GM12878 (cell line): Measurements from ENCODE around the gene LDLRAD3.

Experiments
- IKZF1 ChIP-seq: fragments of 450-650 bp; conservative IDR thresholded peaks from 2 replicates; pipeline ENCODE4 v1.6.1; 2017; ENCODE audit warnings: antibody characterized with exemption, mild to moderate bottlenecking
- KDM1A ChIP-seq: fragments of 200-600 bp; sonication (generic); IDR thresholded peaks from 2 replicates; pipeline ENCODE4 v1.6.1; 2016; ENCODE audit warnings: borderline replicate concordance
- POLR2A ChIP-seq: IDR thresholded peaks from 2 replicates; pipeline ENCODE4 v1.6.1; 2011; ENCODE audit warnings: low read depth, mild to moderate bottlenecking, low read length
- YY1 ChIP-seq: IDR thresholded peaks from 2 replicates; pipeline ENCODE4 v1.6.1; 2011; ENCODE audit warnings: low read depth, mild to moderate bottlenecking, low read length
- ZNF207 ChIP-seq: fragments of 450-650 bp; IDR thresholded peaks from 2 replicates; pipeline ENCODE4 v1.6.1; 2014; ENCODE audit warnings: antibody characterized with exemption, mild to moderate bottlenecking, borderline replicate concordance
- ZNF274 ChIP-seq: IDR thresholded peaks from one replicate; pipeline ENCODE4 v1.8.0; 2011; ENCODE audit not compliant: insufficient read length, insufficient read depth
- TF ChIP-seq, protein P1 (sequence below), 3 experiments: IDR thresholded peaks in 2 of 3; conservative IDR thresholded peaks in 1 of 3; 2 replicates each; pipeline ENCODE4 v1.5.1; 2011; ENCODE audit warnings: low read depth in 3 of 3, low read length in 3 of 3, mild to moderate bottlenecking in 3 of 3, control low read depth in 2 of 3, moderate library complexity in 2 of 3, inconsistent platforms in 1 of 3, mixed read lengths in 1 of 3; ENCODE audit not compliant: control insufficient read depth in 2 of 3, insufficient read depth in 1 of 3; ENCODE audit errors: extremely low read depth in 1 of 3

DNA sequence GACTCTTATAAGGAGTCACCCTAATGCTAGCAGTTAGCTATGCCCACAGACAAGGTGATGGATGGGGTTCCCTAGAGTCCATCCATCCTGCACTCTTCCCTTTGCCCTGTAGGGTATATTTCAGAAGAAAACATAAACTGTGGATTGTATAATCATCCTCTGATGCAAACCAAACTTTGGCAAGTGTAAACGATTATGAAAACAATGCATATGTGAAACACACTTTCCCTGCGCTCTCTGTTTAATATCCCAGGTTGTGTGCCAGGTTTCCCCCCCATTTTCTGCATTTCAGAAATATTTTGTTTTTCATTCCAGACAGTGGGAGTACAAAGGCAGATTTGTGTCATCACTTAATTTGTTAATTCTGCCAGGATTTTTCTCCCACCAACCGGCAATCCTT lies 110.0 kb downstream of the LDLRAD3 start:
- TF ChIP-seq POLR2A (no peak), KDM1A (no peak), ZNF207 (no peak), IKZF1 (no peak), YY1 (no peak), ZNF274 (no peak)
- TF ChIP-seq, protein P1, sequence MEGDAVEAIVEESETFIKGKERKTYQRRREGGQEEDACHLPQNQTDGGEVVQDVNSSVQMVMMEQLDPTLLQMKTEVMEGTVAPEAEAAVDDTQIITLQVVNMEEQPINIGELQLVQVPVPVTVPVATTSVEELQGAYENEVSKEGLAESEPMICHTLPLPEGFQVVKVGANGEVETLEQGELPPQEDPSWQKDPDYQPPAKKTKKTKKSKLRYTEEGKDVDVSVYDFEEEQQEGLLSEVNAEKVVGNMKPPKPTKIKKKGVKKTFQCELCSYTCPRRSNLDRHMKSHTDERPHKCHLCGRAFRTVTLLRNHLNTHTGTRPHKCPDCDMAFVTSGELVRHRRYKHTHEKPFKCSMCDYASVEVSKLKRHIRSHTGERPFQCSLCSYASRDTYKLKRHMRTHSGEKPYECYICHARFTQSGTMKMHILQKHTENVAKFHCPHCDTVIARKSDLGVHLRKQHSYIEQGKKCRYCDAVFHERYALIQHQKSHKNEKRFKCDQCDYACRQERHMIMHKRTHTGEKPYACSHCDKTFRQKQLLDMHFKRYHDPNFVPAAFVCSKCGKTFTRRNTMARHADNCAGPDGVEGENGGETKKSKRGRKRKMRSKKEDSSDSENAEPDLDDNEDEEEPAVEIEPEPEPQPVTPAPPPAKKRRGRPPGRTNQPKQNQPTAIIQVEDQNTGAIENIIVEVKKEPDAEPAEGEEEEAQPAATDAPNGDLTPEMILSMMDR (IDR thresholded peaks at IDR 0.05 in 2 of 3, conservative IDR thresholded peaks at IDR 0.05 in 1 of 3; ENCODE audit: control insufficient read depth in 2 of 3, extremely low read depth in 1 of 3, insufficient read depth in 1 of 3, low read depth in 3 of 3, low read length in 3 of 3), result no peak
